ENCODE results near the gene ACAP1. TPM values are rescaled to one million over a fixed set of nuclear protein-coding genes. Genes with fewer than 3 reads are reported as not detected.
A peak's percentile ranks its signal among the peaks of the same experiment; 100 is the strongest.

The ACAP1 gene
- total RNA-seq, 1 experiment from 2014 or later: 58.6 TPM

DNA sequence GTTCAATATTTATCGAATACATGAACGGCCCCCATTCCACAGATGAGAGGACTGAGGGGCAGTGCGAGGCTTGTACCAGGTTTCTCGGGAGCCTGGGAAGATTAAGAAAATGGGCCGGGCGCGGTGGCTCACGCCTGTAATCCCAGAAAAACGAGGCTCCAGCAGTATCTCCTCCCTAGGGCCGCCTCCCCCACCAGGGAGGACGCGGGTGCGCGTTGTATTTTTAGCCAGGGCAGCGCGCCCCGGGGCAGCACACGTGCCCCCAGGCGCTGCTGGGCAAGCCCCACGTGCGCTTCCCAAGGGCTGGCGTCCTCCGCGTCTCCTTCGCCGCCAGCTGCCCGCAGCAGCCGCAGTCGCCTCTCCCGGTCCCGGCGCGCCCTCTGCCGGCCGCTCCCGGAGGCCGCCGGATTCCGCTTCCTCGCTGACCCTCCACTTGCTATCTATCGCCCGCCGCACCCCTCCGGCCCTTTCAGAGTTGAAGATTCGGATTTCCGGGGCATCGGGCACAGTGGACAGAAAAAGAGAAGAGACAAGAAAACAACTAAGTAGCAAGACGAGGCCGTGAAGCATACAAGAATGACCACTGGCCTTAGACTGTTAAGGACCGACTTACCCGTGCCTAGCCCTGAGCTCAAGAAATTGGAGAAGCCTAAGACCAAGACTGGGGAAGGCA is 40.0 kb upstream of the ACAP1 start:
- POLR2A ChIA-PET: interaction anchor here (1.2 to 1.4 kb wide), 2 partner anchors 12 to 16 kb away, joined by 3 to 7 read pairs; no protein-coding TSS in a partner anchor
- H3K27me3 Mint-ChIP-seq (ENCODE audit: low read depth): peaks cover 76% of the 10 kb centered on the region
- H3K4me3 Mint-ChIP-seq: peak overlapping the region; percentile 70
- no peak for TF ChIP-seq NFATC4 (CRISPR knock-in tag; IDR thresholded peaks at IDR 0.05)
- TF ChIP-seq TEAD1 (CRISPR knock-in tag; IDR thresholded peaks at IDR 0.05): peak; percentile 97
- TF ChIP-seq USF1 (CRISPR knock-in tag; IDR thresholded peaks at IDR 0.05): peak; percentile 84
- TF ChIP-seq, protein P1, sequence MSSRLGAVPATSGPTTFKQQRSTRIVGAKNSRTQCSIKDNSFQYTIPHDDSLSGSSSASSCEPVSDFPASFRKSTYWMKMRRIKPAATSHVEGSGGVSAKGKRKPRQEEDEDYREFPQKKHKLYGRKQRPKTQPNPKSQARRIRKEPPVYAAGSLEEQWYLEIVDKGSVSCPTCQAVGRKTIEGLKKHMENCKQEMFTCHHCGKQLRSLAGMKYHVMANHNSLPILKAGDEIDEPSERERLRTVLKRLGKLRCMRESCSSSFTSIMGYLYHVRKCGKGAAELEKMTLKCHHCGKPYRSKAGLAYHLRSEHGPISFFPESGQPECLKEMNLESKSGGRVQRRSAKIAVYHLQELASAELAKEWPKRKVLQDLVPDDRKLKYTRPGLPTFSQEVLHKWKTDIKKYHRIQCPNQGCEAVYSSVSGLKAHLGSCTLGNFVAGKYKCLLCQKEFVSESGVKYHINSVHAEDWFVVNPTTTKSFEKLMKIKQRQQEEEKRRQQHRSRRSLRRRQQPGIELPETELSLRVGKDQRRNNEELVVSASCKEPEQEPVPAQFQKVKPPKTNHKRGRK (CRISPR knock-in tag; IDR thresholded peaks at IDR 0.05; ENCODE audit: borderline replicate concordance): no peak
- TF ChIP-seq GRHL2 (CRISPR knock-in tag; IDR thresholded peaks at IDR 0.05; ENCODE audit: insufficient replicate concordance, severe bottlenecking): no peak
- TF ChIP-seq HMGA2 (CRISPR knock-in tag; IDR thresholded peaks at IDR 0.05): no peak
- TF ChIP-seq ZNF263 (CRISPR knock-in tag; IDR thresholded peaks at IDR 0.05; ENCODE audit: low read depth): no peak
- TF ChIP-seq, protein P2, sequence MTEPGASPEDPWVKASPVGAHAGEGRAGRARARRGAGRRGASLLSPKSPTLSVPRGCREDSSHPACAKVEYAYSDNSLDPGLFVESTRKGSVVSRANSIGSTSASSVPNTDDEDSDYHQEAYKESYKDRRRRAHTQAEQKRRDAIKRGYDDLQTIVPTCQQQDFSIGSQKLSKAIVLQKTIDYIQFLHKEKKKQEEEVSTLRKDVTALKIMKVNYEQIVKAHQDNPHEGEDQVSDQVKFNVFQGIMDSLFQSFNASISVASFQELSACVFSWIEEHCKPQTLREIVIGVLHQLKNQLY (CRISPR knock-in tag; IDR thresholded peaks at IDR 0.05): no peak
- TF ChIP-seq PRDM15 (CRISPR knock-in tag; IDR thresholded peaks at IDR 0.05): peak; percentile 49; the same call in 1 of the 2 replicates
- peak; percentile 90; the same call in 1 of the 2 replicates for TF ChIP-seq ARID4B (CRISPR knock-in tag; IDR thresholded peaks at IDR 0.05; ENCODE audit: borderline replicate concordance)
- TF ChIP-seq AFF4 (CRISPR knock-in tag; IDR thresholded peaks at IDR 0.05; ENCODE audit: borderline replicate concordance): no peak
- TF ChIP-seq, protein P3, sequence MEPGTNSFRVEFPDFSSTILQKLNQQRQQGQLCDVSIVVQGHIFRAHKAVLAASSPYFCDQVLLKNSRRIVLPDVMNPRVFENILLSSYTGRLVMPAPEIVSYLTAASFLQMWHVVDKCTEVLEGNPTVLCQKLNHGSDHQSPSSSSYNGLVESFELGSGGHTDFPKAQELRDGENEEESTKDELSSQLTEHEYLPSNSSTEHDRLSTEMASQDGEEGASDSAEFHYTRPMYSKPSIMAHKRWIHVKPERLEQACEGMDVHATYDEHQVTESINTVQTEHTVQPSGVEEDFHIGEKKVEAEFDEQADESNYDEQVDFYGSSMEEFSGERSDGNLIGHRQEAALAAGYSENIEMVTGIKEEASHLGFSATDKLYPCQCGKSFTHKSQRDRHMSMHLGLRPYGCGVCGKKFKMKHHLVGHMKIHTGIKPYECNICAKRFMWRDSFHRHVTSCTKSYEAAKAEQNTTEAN (CRISPR knock-in tag; IDR thresholded peaks at IDR 0.05): peak; percentile 81; the same call in 1 of the 2 replicates
- peak; percentile 54; the same call in 1 of the 2 replicates for TF ChIP-seq GABPB1 (CRISPR knock-in tag; IDR thresholded peaks at IDR 0.05)
- TF ChIP-seq ZNF671 (CRISPR knock-in tag; IDR thresholded peaks at IDR 0.05): no peak
- no peak for TF ChIP-seq EMX1 (CRISPR knock-in tag; IDR thresholded peaks at IDR 0.05)
- TF ChIP-seq ATF2 (CRISPR knock-in tag; IDR thresholded peaks at IDR 0.05; ENCODE audit: borderline replicate concordance, low read depth): no peak
- no peak for TF ChIP-seq ELF4 (CRISPR knock-in tag; IDR thresholded peaks at IDR 0.05; ENCODE audit: low read depth)
- TF ChIP-seq CBFB (CRISPR knock-in tag; IDR thresholded peaks at IDR 0.05; ENCODE audit: low read depth): no peak

More for the DNA sequence above, 40.0 kb upstream of the ACAP1 start:
- DNase-seq (ENCODE audit: low spot score): peak; percentile 94
- Mint-ChIP-seq H3K36me3 (no peaks in the 10 kb centered on the region), H3K4me1 (peaks cover 23% of the 10 kb centered on the region), H3K9me3 (no peaks in the 10 kb centered on the region), H3K27ac (no peak overlapping the region)
- CTCF ChIA-PET: interaction anchor here (0.6 to 4.1 kb wide), 30 partner anchors 8 to 250 kb away, joined by 3 to 119 read pairs (median 4); partner anchors contain the start of genes ACADVL, ACAP1, DLG4 and DVL2
- ATAC-seq: peak; percentile 27
